GM23248 (cell line): ENCODE measurements around the gene C16orf95.

Experiments used
- EZH2 ChIP-seq: fragments of 200-600 bp; sonication (generic); IDR thresholded peaks from 2 replicates; pipeline ENCODE4 v1.6.1; 2018; ENCODE audit warnings: antibody characterized with exemption, mild to moderate bottlenecking; ENCODE audit not compliant: insufficient read depth, poor library complexity, severe bottlenecking
- EZH2phosphoT487 ChIP-seq: fragments of 200-600 bp; sonication (generic); IDR thresholded peaks from 2 replicates; pipeline ENCODE4 v1.6.1; 2018; ENCODE audit warnings: antibody characterized with exemption, moderate library complexity, mild to moderate bottlenecking, low read depth; ENCODE audit not compliant: insufficient read depth

- TF ChIP-seq EZH2phosphoT487: no peak
- no peak for TF ChIP-seq EZH2
Measured at GRCh38 chr16:87353613-87354012, 36.4 kb upstream of the C16orf95 start.
